Sigmoid colon (tissue), 4 donors: ENCODE data around the gene RHBG.

Experiments
- CTCF ChIP-seq, 4 experiments: fragments of 450-650 bp in 3 of 4; fragments of 200-600 bp in 1 of 4; IDR thresholded peaks; one replicate each; pipeline ENCODE4 v1.5.1; 2016 to 2019; ENCODE audit warnings: antibody characterized with exemption in 4 of 4, mild to moderate bottlenecking in 3 of 4, moderate library complexity in 2 of 4
- EP300 ChIP-seq, 4 donors: sonication (generic); formaldehyde crosslinking; IDR thresholded peaks; one replicate each; pipeline ENCODE4 v1.6.1; 2017; ENCODE audit warnings: antibody characterized with exemption in 4 of 4
- POLR2A ChIP-seq, 2 donors: fragments of 450-650 bp; IDR thresholded peaks; one replicate each; pipeline ENCODE4 v1.6.1; 2016; ENCODE audit warnings: antibody characterized with exemption in 2 of 2, mild to moderate bottlenecking in 2 of 2, moderate library complexity in 2 of 2
- POLR2AphosphoS5 ChIP-seq, 4 donors: sonication (generic); formaldehyde crosslinking; IDR thresholded peaks; one replicate each; pipeline ENCODE4 v1.6.1; 2017; ENCODE audit warnings: antibody characterized with exemption in 4 of 4

GRCh38 chr1:156414461-156415064 is 45.6 kb downstream of the RHBG start:
- TF ChIP-seq CTCF (IDR thresholded peaks at IDR 0.05) (no peak), POLR2A (IDR thresholded peaks at IDR 0.05) (no peak), POLR2AphosphoS5 (IDR thresholded peaks at IDR 0.05) (no peak), EP300 (IDR thresholded peaks at IDR 0.05) (no peak)
